OCI-LY3 (cell line): ENCODE results near the gene PDE5A.

Experiments
- CTCF ChIP-seq: fragments of 200-600, 300-600 bp; sonication (generic); IDR thresholded peaks from 2 replicates; pipeline ENCODE4 v1.5.1; 2014; ENCODE audit warnings: antibody characterized with exemption, low read length, low read depth
- EZH2phosphoT487 ChIP-seq: fragments of 200-600 bp; shearing (Covaris generic); IDR thresholded peaks from 2 replicates; pipeline ENCODE4 v1.6.1; 2018; ENCODE audit warnings: antibody characterized with exemption, mixed run types, low read depth

DNA sequence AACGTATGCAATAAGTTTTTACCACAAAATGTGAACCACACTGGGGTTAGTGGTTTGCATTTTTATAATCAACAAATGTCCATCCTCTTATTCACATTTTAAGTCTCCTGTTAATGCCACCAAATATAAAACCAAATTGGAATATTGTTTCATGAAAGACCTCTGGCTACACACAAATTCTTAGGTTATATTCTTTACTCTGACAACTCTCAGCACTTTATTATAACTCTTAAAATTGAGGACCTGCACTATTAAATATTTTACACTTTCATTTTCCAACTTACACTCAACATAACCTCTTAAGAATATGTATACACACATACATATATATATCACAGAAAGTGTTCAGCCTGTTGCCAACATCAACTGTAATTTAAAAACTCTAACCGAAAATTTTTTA, 2.8 kb downstream of the PDE5A start:
- TF ChIP-seq CTCF (no peak), EZH2phosphoT487 (no peak)
